K562 (cell line): Measurements from ENCODE around the gene BSPRY. TPM values are rescaled to one million over a fixed set of nuclear protein-coding genes. Genes with fewer than 3 reads are reported as not detected.
A peak's percentile ranks its signal among the peaks of the same experiment; 100 is the strongest.

Source experiments
- CBX8 ChIP-seq: fragments of 200-600 bp; sonication (generic); IDR thresholded peaks from 2 replicates; pipeline ENCODE4 v1.6.1; 2012; ENCODE audit warnings: borderline replicate concordance, mixed run types, low read depth, mild to moderate bottlenecking, moderate library complexity, mixed read lengths, low read length, control low read depth, inconsistent platforms; ENCODE audit not compliant: poor library complexity, severe bottlenecking; ENCODE audit errors: extremely low read depth
- CHAMP1 ChIP-seq: fragments of 450-650 bp; IDR thresholded peaks from 2 replicates; pipeline ENCODE4 v1.6.1; 2016; ENCODE audit warnings: mild to moderate bottlenecking
- CUX1 ChIP-seq: fragments of 200-800 bp; sonication (Bioruptor generic); IDR thresholded peaks from 2 replicates; pipeline ENCODE4 v1.6.1; 2016; ENCODE audit warnings: missing genetic modification characterization, missing compliant biosample characterization
- E4F1 ChIP-seq: fragments of 250-450 bp; sonication (Bioruptor Pico); IDR thresholded peaks from 2 replicates; pipeline ENCODE4 v1.5.0; 2021; ENCODE audit warnings: mild to moderate bottlenecking, borderline replicate concordance
- HMG20B ChIP-seq: fragments of 250-450 bp; sonication (Bioruptor Pico); IDR thresholded peaks from 2 replicates; pipeline ENCODE4 v1.5.0; 2021; ENCODE audit warnings: mild to moderate bottlenecking
- KLF1 ChIP-seq: fragments of 450-650 bp; IDR thresholded peaks from 2 replicates; pipeline ENCODE4 v1.6.1; 2016; ENCODE audit warnings: missing genetic modification characterization, missing compliant biosample characterization
- NFIX ChIP-seq: fragments of 250-450 bp; sonication (Bioruptor Pico); IDR thresholded peaks from 2 replicates; pipeline ENCODE4 v1.4.0; 2020; ENCODE audit warnings: low read depth, mild to moderate bottlenecking, moderate library complexity
- NR1H2 ChIP-seq: sonication (generic); formaldehyde crosslinking; IDR thresholded peaks from 2 replicates; pipeline ENCODE4 v1.4.0; 2020; ENCODE audit warnings: mild to moderate bottlenecking, missing genetic modification reagents
- PRMT5 ChIP-seq: sonication (generic); formaldehyde crosslinking; IDR thresholded peaks from 2 replicates; pipeline ENCODE4 v1.5.0; 2020; ENCODE audit warnings: missing genetic modification reagents
- RAD21 ChIP-seq, 2 experiments: fragments of 250-450 bp in 1 of 2; fragments of 450-650 bp in 1 of 2; sonication (Bioruptor Pico) in 1 of 2; formaldehyde crosslinking in 1 of 2; IDR thresholded peaks in 1 of 2; conservative IDR thresholded peaks in 1 of 2; 2 replicates each; pipeline versions ENCODE4 v1.4.0 to v1.8.0; 2020 to 2022; ENCODE audit warnings: mild to moderate bottlenecking in 2 of 2, moderate library complexity in 1 of 2
- USF1 ChIP-seq: sonication (generic); formaldehyde crosslinking; IDR thresholded peaks from 2 replicates; pipeline ENCODE4 v1.9.0; 2022; ENCODE audit warnings: mild to moderate bottlenecking, missing genetic modification reagents
- ZFX ChIP-seq: sonication (generic); formaldehyde crosslinking; IDR thresholded peaks from 2 replicates; pipeline ENCODE4 v1.8.0; 2022; ENCODE audit warnings: mild to moderate bottlenecking, missing genetic modification reagents, moderate library complexity
- ZNF583 ChIP-seq: fragments of 250-450 bp; sonication (Bioruptor Pico); IDR thresholded peaks from 2 replicates; pipeline ENCODE4 v1.4.0; 2020
- polyA plus RNA-seq, 8 experiments: library from polyadenylated mRNA; depleted of rRNA in 4 of 8; stranded (reverse) in 5 of 8; unstranded in 3 of 8; fragments of >200 nt; fragmentation: Nextera tagmentation in 2 of 8; fragmentation: Illumina TruSeq in 1 of 8; extraction: Ambion mirVana in 2 of 8; extraction: Trizol in 1 of 8; gene quantifications; 2 replicates each; pipeline versions ENCODE4 v1.2.1 to v1.2.3, GENCODE V29; 2011 to 2014; ENCODE audit warnings: inconsistent platforms in 1 of 8, missing spikeins in 1 of 8
- total RNA-seq, 7 experiments: library from RNA; depleted of rRNA in 6 of 7; stranded (reverse); fragments of >200 nt in 6 of 7; fragmentation: Illumina TruSeq in 2 of 7; extraction: Trizol in 2 of 7; gene quantifications; 2 replicates each; pipeline versions ENCODE4 v1.2.1 to v1.2.3, GENCODE V29; 2011 to 2021; ENCODE audit warnings: low replicate concordance in 1 of 7
- TF ChIP-seq, protein P1 (sequence below): fragments of 450-650 bp; IDR thresholded peaks from 2 replicates; pipeline ENCODE4 v1.6.1; 2016; ENCODE audit warnings: antibody characterized with exemption

BSPRY gene
- total and polyA plus RNA-seq, 9 of the 15 experiments (the other 6 are each of a cell fraction or from before 2014, with no cell fraction given), result 0.07 to 0.67 (median 0.18) TPM

- TF ChIP-seq CUX1 (no peak), CBX8 (no peak), PRMT5 (CRISPR knock-in tag) (no peak), ZNF583 (CRISPR knock-in tag) (no peak), USF1 (CRISPR knock-in tag) (peak; percentile 96), ZFX (CRISPR knock-in tag) (peak; percentile 78), CHAMP1 (peak; percentile 75), NFIX (CRISPR knock-in tag) (no peak), HMG20B (CRISPR knock-in tag) (no peak), RAD21 (CRISPR knock-in tag; conservative IDR thresholded peaks at IDR 0.05 in 1 of 2, IDR thresholded peaks at IDR 0.05 in 1 of 2) (peak in 1 of 2 experiments; percentile 17; a peak in 1 of 4 replicates), NR1H2 (CRISPR knock-in tag) (no peak), E4F1 (CRISPR knock-in tag) (no peak), KLF1 (tag) (peak; percentile 85)
- TF ChIP-seq, protein P1, sequence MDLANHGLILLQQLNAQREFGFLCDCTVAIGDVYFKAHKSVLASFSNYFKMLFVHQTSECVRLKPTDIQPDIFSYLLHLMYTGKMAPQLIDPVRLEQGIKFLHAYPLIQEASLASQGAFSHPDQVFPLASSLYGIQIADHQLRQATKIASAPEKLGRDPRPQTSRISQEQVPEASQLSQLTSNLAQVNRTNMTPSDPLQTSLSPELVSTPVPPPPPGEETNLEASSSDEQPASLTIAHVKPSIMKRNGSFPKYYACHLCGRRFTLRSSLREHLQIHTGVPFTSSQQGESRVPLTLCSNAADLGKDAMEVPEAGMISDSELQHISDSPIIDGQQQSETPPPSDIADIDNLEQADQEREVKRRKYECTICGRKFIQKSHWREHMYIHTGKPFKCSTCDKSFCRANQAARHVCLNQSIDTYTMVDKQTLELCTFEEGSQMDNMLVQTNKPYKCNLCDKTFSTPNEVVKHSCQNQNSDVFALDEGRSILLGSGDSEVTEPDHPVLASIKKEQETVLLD, result peak; percentile 76
These were observed 61.0 kb downstream of the BSPRY start, which contains the start of the genes C9orf43 and POLE3 (continued) for GRCh38 chr9:113410207-113410864.
